GM23248 (cell line): ENCODE results near the gene NQO2.

Source experiments
- EZH2 ChIP-seq: fragments of 200-600 bp; sonication (generic); IDR thresholded peaks from 2 replicates; pipeline ENCODE4 v1.6.1; 2018; ENCODE audit warnings: antibody characterized with exemption, mild to moderate bottlenecking; ENCODE audit not compliant: insufficient read depth, poor library complexity, severe bottlenecking
- EZH2phosphoT487 ChIP-seq: fragments of 200-600 bp; sonication (generic); IDR thresholded peaks from 2 replicates; pipeline ENCODE4 v1.6.1; 2018; ENCODE audit warnings: antibody characterized with exemption, moderate library complexity, mild to moderate bottlenecking, low read depth; ENCODE audit not compliant: insufficient read depth

DNA sequence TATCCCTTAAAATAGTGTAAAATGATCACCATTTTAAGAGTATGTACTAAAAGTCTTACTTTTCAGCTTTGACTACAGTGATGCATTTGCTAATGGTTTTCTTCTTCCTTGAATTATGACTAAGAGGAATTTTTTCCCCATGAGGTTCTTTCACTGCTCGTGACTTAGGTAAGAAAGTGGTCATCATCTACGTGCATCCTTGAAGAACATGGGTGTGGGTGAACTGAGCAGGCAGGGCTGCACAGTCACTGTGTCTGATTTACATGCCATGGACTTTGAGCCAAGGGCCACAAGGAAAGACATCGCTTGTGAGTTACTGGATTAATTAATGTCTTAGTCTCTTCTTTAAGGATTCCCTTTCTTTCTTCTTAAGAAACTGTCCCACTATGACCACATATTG lies 33.3 kb downstream of the NQO2 start:
- TF ChIP-seq EZH2: no peak
- no peak for TF ChIP-seq EZH2phosphoT487
